ENCODE results near the gene PDE2A.

DNA sequence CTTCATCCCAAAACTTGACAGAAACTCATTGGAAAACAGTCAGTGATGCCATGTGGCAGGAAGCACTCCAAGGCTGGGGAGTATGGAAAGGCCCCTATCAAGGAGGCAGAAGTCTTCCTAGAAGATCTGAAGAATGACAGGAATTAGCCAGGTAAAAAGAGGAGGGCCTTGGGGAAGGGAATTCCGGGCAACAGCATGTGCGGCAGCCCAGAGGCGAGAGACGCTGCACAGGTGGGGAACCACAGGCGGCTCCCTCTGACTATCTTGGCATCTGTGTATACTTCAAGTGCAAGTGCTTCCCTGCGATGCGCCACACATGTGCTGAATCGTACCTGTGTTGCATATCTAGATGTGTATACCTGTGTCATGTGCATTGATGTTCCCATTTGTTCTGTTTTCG is 12.7 kb downstream of the PDE2A start:
- TF ChIP-seq, protein P1, sequence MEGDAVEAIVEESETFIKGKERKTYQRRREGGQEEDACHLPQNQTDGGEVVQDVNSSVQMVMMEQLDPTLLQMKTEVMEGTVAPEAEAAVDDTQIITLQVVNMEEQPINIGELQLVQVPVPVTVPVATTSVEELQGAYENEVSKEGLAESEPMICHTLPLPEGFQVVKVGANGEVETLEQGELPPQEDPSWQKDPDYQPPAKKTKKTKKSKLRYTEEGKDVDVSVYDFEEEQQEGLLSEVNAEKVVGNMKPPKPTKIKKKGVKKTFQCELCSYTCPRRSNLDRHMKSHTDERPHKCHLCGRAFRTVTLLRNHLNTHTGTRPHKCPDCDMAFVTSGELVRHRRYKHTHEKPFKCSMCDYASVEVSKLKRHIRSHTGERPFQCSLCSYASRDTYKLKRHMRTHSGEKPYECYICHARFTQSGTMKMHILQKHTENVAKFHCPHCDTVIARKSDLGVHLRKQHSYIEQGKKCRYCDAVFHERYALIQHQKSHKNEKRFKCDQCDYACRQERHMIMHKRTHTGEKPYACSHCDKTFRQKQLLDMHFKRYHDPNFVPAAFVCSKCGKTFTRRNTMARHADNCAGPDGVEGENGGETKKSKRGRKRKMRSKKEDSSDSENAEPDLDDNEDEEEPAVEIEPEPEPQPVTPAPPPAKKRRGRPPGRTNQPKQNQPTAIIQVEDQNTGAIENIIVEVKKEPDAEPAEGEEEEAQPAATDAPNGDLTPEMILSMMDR (IDR thresholded peaks at IDR 0.05): no peak
- TF ChIP-seq ZNF232 (CRISPR knock-in tag; IDR thresholded peaks at IDR 0.05) (no peak), ZBTB21 (CRISPR knock-in tag; IDR thresholded peaks at IDR 0.05; ENCODE audit: borderline replicate concordance) (no peak)

Measured in WTC11 (cell line).